Fibroblast of lung (primary cell): Measurements from ENCODE around the gene SORBS1. TPM values are rescaled to one million over a fixed set of nuclear protein-coding genes. Genes with fewer than 3 reads are reported as not detected.

Experiments
- DNase-seq, 2 donors: peaks; one replicate each; pipeline versions ENCODE4 v3.0.0 to v3.0.0-alpha.2; 2010; ENCODE audit warnings: low read depth in 2 of 2
- H2AFZ ChIP-seq: 2 replicates; pipeline ENCODE4 v1.5.1; 2012; ENCODE audit warnings: low read length, control low read depth, inconsistent platforms
- H3K27ac ChIP-seq: 2 replicates; pipeline ENCODE4 v1.5.1; 2011; ENCODE audit warnings: low read length, control low read depth; ENCODE audit not compliant: insufficient read depth
- H3K27me3 ChIP-seq: 2 replicates; pipeline ENCODE4 v1.5.1; 2011; ENCODE audit warnings: mild to moderate bottlenecking, low read length; ENCODE audit not compliant: control insufficient read depth, insufficient read depth
- H3K36me3 ChIP-seq: 2 replicates; pipeline ENCODE4 v1.5.1; 2011; ENCODE audit warnings: low read length; ENCODE audit not compliant: control insufficient read depth, insufficient read depth
- H3K4me1 ChIP-seq: 2 replicates; pipeline ENCODE4 v1.5.1; 2011; ENCODE audit warnings: low read length; ENCODE audit not compliant: control insufficient read depth, insufficient read depth; ENCODE audit errors: extremely low read depth
- H3K4me2 ChIP-seq: 2 replicates; pipeline ENCODE4 v1.5.1; 2011; ENCODE audit warnings: low read length, control low read depth; ENCODE audit not compliant: insufficient read depth; ENCODE audit errors: extremely low read depth
- H3K4me3 ChIP-seq, 4 experiments: fragments of 200-600 bp in 1 of 4; sonication (generic) in 1 of 4; replicated peaks in 1 of 4; 2 replicates each; pipeline ENCODE4 v1.5.1; 2011 to 2016; ENCODE audit warnings: low read length in 4 of 4, low read depth in 3 of 4, mild to moderate bottlenecking in 3 of 4, control low read depth in 2 of 4, inconsistent platforms in 1 of 4, mixed read lengths in 1 of 4; ENCODE audit not compliant: insufficient read depth in 1 of 4; ENCODE audit errors: control extremely low read depth in 1 of 4
- H3K79me2 ChIP-seq: 2 replicates; pipeline ENCODE4 v1.5.1; 2012; ENCODE audit warnings: mild to moderate bottlenecking, low read length, inconsistent platforms; ENCODE audit not compliant: control insufficient read depth, insufficient read depth
- H3K9ac ChIP-seq: 2 replicates; pipeline ENCODE4 v1.5.1; 2011; ENCODE audit warnings: mild to moderate bottlenecking, low read length, control low read depth; ENCODE audit not compliant: insufficient read depth
- H3K9me3 ChIP-seq: 2 replicates; pipeline ENCODE4 v1.5.1; 2012; ENCODE audit warnings: low read depth, low read length; ENCODE audit not compliant: control insufficient read depth, insufficient read depth
- H4K20me1 ChIP-seq: 2 replicates; pipeline ENCODE4 v1.5.1; 2011; ENCODE audit warnings: low read length; ENCODE audit not compliant: control insufficient read depth, insufficient read depth; ENCODE audit errors: extremely low read depth
- EZH2 ChIP-seq: IDR thresholded peaks from 2 replicates; pipeline ENCODE4 v1.5.1; 2012; ENCODE audit warnings: low read length, control low read depth, mild to moderate bottlenecking; ENCODE audit errors: missing control alignments
- polyA minus RNA-seq: library from RNA; depleted of rRNA, polyadenylated mRNA; stranded (reverse); fragments of >200 nt; gene quantifications from 2 replicates; pipeline ENCODE4 v1.2.3, GENCODE V29; 2011; ENCODE audit warnings: low replicate concordance
- polyA plus RNA-seq, 2 donors: library from polyadenylated mRNA; depleted of rRNA in 1 of 2; stranded (reverse) in 1 of 2; unstranded in 1 of 2; fragments of >200 nt; gene quantifications; 2 replicates each; pipeline ENCODE4 v1.2.1, GENCODE V29; 2011 to 2012; ENCODE audit warnings: missing spikeins in 1 of 2
- total RNA-seq: library from RNA; depleted of rRNA; stranded (reverse); fragments of >200 nt; gene quantifications from 2 replicates; pipeline ENCODE4 v1.2.1, GENCODE V29; 2014
- TF ChIP-seq, protein P1 (sequence below), 2 donors: IDR thresholded peaks in 1 of 2; conservative IDR thresholded peaks in 1 of 2; 1 replicate in 1 of 2; 2 replicates in 1 of 2; pipeline ENCODE4 v1.5.1; 2011 to 2012; ENCODE audit warnings: low read length in 2 of 2, control low read depth in 1 of 2, inconsistent platforms in 1 of 2, low read depth in 1 of 2, mild to moderate bottlenecking in 1 of 2

The SORBS1 gene
- 0.26 and 0.50 TPM in 2 replicates for total RNA-seq
- polyA plus RNA-seq = 0.26 and 0.33 TPM in 2 replicates
- 0.15 and 0.19 TPM in 2 replicates for polyA plus RNA-seq (2012)
- polyA minus RNA-seq = 0.63 TPM in 1 of 2 replicates, not detected in the other

DNA sequence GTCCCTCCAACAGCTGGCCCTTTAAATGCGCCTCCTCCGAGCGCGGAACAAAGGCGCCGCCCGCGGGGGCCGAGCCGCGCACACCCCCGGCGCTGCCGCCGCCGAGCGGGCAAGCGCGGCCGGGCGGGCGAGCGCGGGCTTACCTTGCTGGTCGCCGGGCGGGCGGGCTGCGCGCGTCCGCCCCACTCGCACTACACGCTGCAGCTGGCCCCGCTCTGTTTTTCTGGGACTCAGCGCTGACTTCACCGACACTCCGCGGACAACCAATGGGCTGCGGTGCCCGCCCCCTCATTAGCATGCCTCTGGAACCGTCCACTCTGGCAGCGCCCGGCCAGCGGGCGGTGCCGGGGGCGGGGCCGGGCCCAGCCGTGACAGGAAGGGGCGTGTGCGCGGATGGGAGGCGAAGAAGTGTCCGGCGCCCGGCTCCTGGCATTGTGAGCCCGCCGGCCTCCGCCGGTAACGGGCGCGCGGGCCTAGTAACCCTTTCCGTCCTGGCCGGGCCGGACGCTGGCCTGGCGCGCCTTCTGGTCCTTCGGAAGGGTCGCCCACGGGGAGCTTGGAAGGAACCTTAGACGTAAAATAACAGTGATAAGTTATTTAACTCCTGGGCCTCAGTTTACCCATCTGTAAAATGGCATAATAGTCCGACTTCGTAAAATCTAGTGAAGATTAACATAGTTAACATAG is at the start of gene SORBS1:
SORBS1 (minus strand) TSS at position 195 of the 687 bp plus-strand sequence. CDS start 120,236 bp downstream, outside the sequence.
- no peaks in the 10 kb centered on the region for H4K20me1 ChIP-seq
- H3K36me3 ChIP-seq = no peaks in the 10 kb centered on the region
- H2AFZ ChIP-seq = peak within 1 kb of the TSS; percentile 77
- peaks cover 8% of the 10 kb centered on the region for H3K27me3 ChIP-seq
- no peak within 1 kb of the TSS for H3K27ac ChIP-seq
- H3K79me2 ChIP-seq = no peaks in the 10 kb centered on the region
- no peak within 1 kb of the TSS for H3K9ac ChIP-seq
- H3K4me2 ChIP-seq = peak within 1 kb of the TSS; percentile 96
- TF ChIP-seq, protein P1, sequence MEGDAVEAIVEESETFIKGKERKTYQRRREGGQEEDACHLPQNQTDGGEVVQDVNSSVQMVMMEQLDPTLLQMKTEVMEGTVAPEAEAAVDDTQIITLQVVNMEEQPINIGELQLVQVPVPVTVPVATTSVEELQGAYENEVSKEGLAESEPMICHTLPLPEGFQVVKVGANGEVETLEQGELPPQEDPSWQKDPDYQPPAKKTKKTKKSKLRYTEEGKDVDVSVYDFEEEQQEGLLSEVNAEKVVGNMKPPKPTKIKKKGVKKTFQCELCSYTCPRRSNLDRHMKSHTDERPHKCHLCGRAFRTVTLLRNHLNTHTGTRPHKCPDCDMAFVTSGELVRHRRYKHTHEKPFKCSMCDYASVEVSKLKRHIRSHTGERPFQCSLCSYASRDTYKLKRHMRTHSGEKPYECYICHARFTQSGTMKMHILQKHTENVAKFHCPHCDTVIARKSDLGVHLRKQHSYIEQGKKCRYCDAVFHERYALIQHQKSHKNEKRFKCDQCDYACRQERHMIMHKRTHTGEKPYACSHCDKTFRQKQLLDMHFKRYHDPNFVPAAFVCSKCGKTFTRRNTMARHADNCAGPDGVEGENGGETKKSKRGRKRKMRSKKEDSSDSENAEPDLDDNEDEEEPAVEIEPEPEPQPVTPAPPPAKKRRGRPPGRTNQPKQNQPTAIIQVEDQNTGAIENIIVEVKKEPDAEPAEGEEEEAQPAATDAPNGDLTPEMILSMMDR (conservative IDR thresholded peaks at IDR 0.05 in 1 of 2, IDR thresholded peaks at IDR 0.05 in 1 of 2; ENCODE audit: low read depth in 1 of 2, low read length in 2 of 2) = no peak
- no peak for TF ChIP-seq EZH2
- no peaks in the 10 kb centered on the region for H3K9me3 ChIP-seq
- H3K4me3 ChIP-seq = peak within 1 kb of the TSS; percentile 61 to 77 (median 73)
- peaks cover 2% of the 10 kb centered on the region for H3K4me1 ChIP-seq
- peak; percentile 89 to 96 for DNase-seq

DNA sequence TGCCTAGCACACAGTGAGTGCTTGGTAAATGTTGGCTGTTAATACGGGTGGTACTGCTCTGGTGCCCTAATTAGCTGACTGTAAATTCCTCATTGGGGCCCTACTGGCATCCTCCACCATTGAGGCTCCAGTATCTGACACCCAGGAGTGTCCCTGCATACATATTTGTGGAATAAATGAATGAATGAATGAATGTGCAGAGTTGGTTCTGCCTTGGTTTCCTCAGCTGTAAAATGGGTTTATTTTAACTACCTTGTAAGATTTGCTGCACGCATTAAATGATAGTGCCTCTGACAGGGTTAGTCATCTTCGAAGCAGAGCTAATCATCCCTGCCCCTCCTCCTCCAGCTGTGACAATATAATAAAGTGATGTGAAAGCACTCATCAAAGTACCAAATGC is 49.6 kb upstream of the SORBS1 start:
- Histone ChIP-seq H3K4me1 (no peaks in the 10 kb centered on the region), H3K27ac (no peak overlapping the region), H3K9me3 (no peaks in the 10 kb centered on the region), H3K79me2 (no peaks in the 10 kb centered on the region), H3K4me2 (no peak overlapping the region), H4K20me1 (no peaks in the 10 kb centered on the region), H3K4me3 (no peak overlapping the region), H3K9ac (no peak overlapping the region), H3K36me3 (peaks cover 21% of the 10 kb centered on the region), H2AFZ (no peak overlapping the region), H3K27me3 (no peaks in the 10 kb centered on the region)
- no peak for TF ChIP-seq EZH2
- TF ChIP-seq, protein P1 (conservative IDR thresholded peaks at IDR 0.05 in 1 of 2, IDR thresholded peaks at IDR 0.05 in 1 of 2; ENCODE audit: low read depth in 1 of 2, low read length in 2 of 2) = no peak
- DNase-seq = no peak

DNA sequence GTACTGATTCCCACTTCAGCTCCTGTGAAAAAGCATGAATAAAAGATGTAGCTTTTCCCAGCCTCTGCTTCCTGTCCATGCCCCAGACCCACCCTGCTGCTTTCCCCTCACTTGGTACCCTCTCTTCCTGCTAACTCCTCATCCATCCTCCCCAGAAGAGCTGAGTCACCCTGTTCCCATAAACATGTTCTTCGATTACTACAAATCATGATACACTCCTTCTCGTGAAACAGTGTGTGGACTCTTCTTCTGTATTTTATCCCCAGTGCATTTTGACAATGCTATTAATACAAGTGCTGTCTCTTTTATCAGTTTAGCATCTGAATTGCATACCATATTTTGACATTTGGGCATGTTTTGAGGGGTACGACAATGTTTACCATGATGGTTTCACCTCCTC is 45.8 kb upstream of the SORBS1 start:
- Histone ChIP-seq H4K20me1 (no peaks in the 10 kb centered on the region), H3K9me3 (no peaks in the 10 kb centered on the region), H3K27ac (no peak overlapping the region), H3K4me1 (no peaks in the 10 kb centered on the region), H2AFZ (no peak overlapping the region), H3K27me3 (no peaks in the 10 kb centered on the region), H3K36me3 (peaks cover 12% of the 10 kb centered on the region), H3K4me2 (no peak overlapping the region), H3K4me3 (no peak overlapping the region), H3K9ac (no peak overlapping the region), H3K79me2 (no peaks in the 10 kb centered on the region)
- peak in 1 of 2 donors; percentile 40 for DNase-seq
- TF ChIP-seq, protein P1 (conservative IDR thresholded peaks at IDR 0.05 in 1 of 2, IDR thresholded peaks at IDR 0.05 in 1 of 2; ENCODE audit: low read depth in 1 of 2, low read length in 2 of 2) = no peak
- TF ChIP-seq EZH2 = no peak
